ENCODE data around the gene MYOD1. TPM values are rescaled to one million over a fixed set of nuclear protein-coding genes. Genes with fewer than 3 reads are reported as not detected.

Gene MYOD1
- total RNA-seq, 4 donors from 2014 or later, result not detected

DNA sequence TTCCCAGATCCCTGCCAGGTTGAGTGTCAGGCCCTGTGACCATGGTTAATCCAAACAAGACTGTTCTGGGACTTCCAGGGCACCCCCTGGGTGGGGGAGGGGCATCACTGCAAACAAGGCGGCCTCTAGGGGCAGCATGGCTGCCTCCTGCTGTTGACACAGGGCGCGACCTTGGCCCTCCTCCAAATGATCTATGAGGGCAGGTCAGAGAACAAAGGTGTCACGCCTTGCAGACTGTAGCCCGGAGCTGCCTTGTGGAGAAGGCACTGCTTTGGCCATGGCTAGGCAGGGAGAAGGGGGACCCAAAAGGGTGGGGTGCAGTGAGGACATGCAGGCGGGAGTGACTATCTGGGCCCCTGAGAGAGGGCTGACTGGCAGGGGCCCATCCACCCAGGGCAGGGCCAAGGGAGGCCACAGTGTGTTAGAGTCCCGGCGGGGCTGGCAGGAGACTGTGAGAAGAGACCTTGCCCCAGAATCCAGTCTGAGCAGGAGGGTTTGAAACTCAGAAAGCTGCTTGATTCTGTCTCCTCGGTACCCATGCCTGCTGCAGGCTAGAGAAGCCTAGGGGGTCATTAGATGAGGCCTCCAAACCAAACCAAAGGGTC, 50.8 kb downstream of the MYOD1 start:
- DNase-seq, result peak in 2 of 3 donors; percentile 86 to 87
- Histone ChIP-seq H3K27me3 (no peaks in the 10 kb centered on the region), H3K36me3 (no peaks in the 10 kb centered on the region), H3K9me3 (no peaks in the 10 kb centered on the region), H3K27ac (peak overlapping the region in 2 of 4 donors; percentile 8 to 53), H3K4me3 (no peak overlapping the region), H3K4me1 (peaks cover 0 to 5% (median 2%) of the 10 kb centered on the region in 4 donors)
- TF ChIP-seq POLR2A (IDR thresholded peaks at IDR 0.05), result no peak
- TF ChIP-seq, protein P1, sequence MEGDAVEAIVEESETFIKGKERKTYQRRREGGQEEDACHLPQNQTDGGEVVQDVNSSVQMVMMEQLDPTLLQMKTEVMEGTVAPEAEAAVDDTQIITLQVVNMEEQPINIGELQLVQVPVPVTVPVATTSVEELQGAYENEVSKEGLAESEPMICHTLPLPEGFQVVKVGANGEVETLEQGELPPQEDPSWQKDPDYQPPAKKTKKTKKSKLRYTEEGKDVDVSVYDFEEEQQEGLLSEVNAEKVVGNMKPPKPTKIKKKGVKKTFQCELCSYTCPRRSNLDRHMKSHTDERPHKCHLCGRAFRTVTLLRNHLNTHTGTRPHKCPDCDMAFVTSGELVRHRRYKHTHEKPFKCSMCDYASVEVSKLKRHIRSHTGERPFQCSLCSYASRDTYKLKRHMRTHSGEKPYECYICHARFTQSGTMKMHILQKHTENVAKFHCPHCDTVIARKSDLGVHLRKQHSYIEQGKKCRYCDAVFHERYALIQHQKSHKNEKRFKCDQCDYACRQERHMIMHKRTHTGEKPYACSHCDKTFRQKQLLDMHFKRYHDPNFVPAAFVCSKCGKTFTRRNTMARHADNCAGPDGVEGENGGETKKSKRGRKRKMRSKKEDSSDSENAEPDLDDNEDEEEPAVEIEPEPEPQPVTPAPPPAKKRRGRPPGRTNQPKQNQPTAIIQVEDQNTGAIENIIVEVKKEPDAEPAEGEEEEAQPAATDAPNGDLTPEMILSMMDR (IDR thresholded peaks at IDR 0.05), result peak in 4 of 6 experiments; percentile 20 to 72 (median 66)

DNA sequence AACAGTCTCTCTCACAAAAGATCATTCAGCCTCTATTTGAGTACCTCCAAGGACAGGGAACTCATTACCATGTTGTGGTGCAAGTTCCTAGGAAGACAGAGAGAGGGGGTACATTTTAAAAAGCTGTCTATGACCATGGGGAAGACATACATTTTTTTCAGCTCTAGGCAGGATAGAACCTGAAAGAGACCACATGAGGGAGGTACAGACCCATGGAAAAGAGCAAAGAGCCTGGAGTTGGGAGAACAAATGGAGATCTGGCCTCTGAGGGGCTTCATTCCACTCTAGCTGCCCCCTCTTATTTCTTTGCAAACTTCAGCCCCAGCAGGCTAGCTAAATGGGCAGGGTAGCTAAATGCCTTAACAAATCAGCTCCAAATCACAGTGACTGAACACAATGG, 51.5 kb downstream of the MYOD1 start:
- no peak for DNase-seq
- TF ChIP-seq, protein P1 (IDR thresholded peaks at IDR 0.05), result peak in 1 of 6 experiments; percentile 2
- no peak for TF ChIP-seq POLR2A (IDR thresholded peaks at IDR 0.05)
- Histone ChIP-seq H3K27ac (peak overlapping the region in 1 of 4 donors; percentile 53), H3K4me1 (peaks cover 0 to 5% (median 2%) of the 10 kb centered on the region in 4 donors), H3K4me3 (no peak overlapping the region), H3K27me3 (no peaks in the 10 kb centered on the region), H3K9me3 (no peaks in the 10 kb centered on the region), H3K36me3 (no peaks in the 10 kb centered on the region)

DNA sequence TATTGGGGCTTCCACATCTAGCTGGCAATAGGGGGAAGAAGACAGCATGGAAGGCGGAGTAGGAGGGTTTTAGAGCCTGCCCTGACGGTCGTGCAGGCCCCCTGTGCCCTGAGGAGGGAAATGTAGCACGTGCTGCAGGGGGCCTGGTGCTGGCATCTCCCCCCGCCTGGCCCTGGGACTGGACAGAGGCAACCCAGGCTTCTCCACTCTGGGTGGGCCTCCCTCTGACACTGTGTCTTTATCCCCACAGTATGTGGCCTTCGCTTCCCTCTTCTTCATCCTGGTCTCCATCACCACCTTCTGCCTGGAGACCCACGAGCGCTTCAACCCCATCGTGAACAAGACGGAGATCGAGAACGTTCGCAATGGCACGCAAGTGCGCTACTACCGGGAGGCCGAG, 52.0 kb downstream of the MYOD1 start:
- peak in 1 of 3 donors; percentile 37 for DNase-seq
- TF ChIP-seq, protein P1 (IDR thresholded peaks at IDR 0.05), result no peak
- TF ChIP-seq POLR2A (IDR thresholded peaks at IDR 0.05), result no peak
- Histone ChIP-seq H3K4me3 (no peak overlapping the region), H3K27me3 (no peaks in the 10 kb centered on the region), H3K9me3 (no peaks in the 10 kb centered on the region), H3K36me3 (no peaks in the 10 kb centered on the region), H3K4me1 (peaks cover 0 to 5% (median 2%) of the 10 kb centered on the region in 4 donors), H3K27ac (no peak overlapping the region)

Other genes with a start within 250 kb of the MYOD1 start
- gene ABCC8, start 242.7 kb upstream of the MYOD1 start, total RNA-seq, result 100 to 1,000 TPM in 1 of 4 donors, 10 to 100 TPM in 2, 1 to 10 TPM in 1; 7.4 to 301 (median 19.2) TPM
- gene USH1C, start 175.2 kb upstream of the MYOD1 start, total RNA-seq, result 100 to 1,000 TPM in 3 of 4 donors, 10 to 100 TPM in 1; 90.8 to 302 (median 245) TPM
- under 1 TPM in 1 of 4 donors, not detected in 3; 0.09 TPM for gene OTOG, start 172.3 kb upstream of the MYOD1 start, total RNA-seq
- 1 to 10 TPM in 1 of 4 donors, under 1 TPM in 1, not detected in 2; 0.13 to 9.9 TPM for gene KCNC1, start 15.2 kb downstream of the MYOD1 start, total RNA-seq